Neural cell (in vitro differentiated cells): ENCODE measurements around the gene CALHM4. TPM values are rescaled to one million over a fixed set of nuclear protein-coding genes. Genes with fewer than 3 reads are reported as not detected.

Source experiments
- H2AFZ ChIP-seq: fragments of 200-600, 300-800 bp; sonication (generic), shearing (Covaris generic); 2 replicates; pipeline ENCODE4 v1.6.0; 2014; ENCODE audit warnings: low read depth, mild to moderate bottlenecking, antibody characterized with exemption, low read length, moderate library complexity
- H3F3A ChIP-seq: fragments of 200-600 bp; shearing (Covaris generic); 2 replicates; pipeline ENCODE4 v1.6.1; 2016; ENCODE audit warnings: mild to moderate bottlenecking, moderate library complexity, mixed read lengths, antibody characterized with exemption, low read length; ENCODE audit not compliant: insufficient read depth, poor library complexity, severe bottlenecking
- H3K27ac ChIP-seq: fragments of 200-600, 300-800 bp; sonication (generic), shearing (Covaris generic); 2 replicates; pipeline ENCODE4 v1.5.1; 2014; ENCODE audit warnings: mild to moderate bottlenecking, low read length, moderate library complexity
- H3K27me3 ChIP-seq: fragments of 300-800, 200-600 bp; sonication (generic), shearing (Covaris generic); 2 replicates; pipeline ENCODE4 v1.6.0; 2014; ENCODE audit warnings: mild to moderate bottlenecking, low read depth, low read length, moderate library complexity; ENCODE audit not compliant: insufficient read depth
- H3K36me3 ChIP-seq: fragments of 300-800, 200-600 bp; sonication (generic), shearing (Covaris generic); 2 replicates; pipeline ENCODE4 v1.5.1; 2014; ENCODE audit warnings: mild to moderate bottlenecking, antibody characterized with exemption, low read length, moderate library complexity; ENCODE audit not compliant: insufficient read depth
- H3K4me2 ChIP-seq: fragments of 300-800, 200-600 bp; sonication (generic), shearing (Covaris generic); 2 replicates; pipeline ENCODE4 v1.6.0; 2014; ENCODE audit warnings: mild to moderate bottlenecking, low read length
- H3K4me3 ChIP-seq: fragments of 300-800, 200-600 bp; sonication (generic), shearing (Covaris generic); 2 replicates; pipeline ENCODE4 v1.5.1; 2014; ENCODE audit warnings: mild to moderate bottlenecking, low read length, moderate library complexity
- H3K79me2 ChIP-seq: fragments of 200-600 bp; shearing (Covaris generic); replicated peaks from 2 replicates; pipeline ENCODE4 v1.6.0; 2014; ENCODE audit warnings: mild to moderate bottlenecking, low read length, moderate library complexity; ENCODE audit not compliant: insufficient read depth
- H3K9ac ChIP-seq: fragments of 300-800, 200-600 bp; sonication (generic), shearing (Covaris generic); 2 replicates; pipeline ENCODE4 v1.6.1; 2016; ENCODE audit warnings: mild to moderate bottlenecking, low read length, mixed read lengths
- H3K9me2 ChIP-seq: fragments of 200-600 bp; shearing (Covaris generic); 2 replicates; pipeline ENCODE4 v1.6.1; 2016; ENCODE audit warnings: mild to moderate bottlenecking, low read length, mixed read lengths; ENCODE audit not compliant: insufficient read depth
- H3K9me3 ChIP-seq: fragments of 200-600, 300-800 bp; sonication (generic), shearing (Covaris generic); 2 replicates; pipeline ENCODE4 v1.6.1; 2016; ENCODE audit warnings: mild to moderate bottlenecking, mixed run types, low read length, moderate library complexity, mixed read lengths
- H4K20me1 ChIP-seq: fragments of 200-600 bp; shearing (Covaris generic); 2 replicates; pipeline ENCODE4 v1.6.1; 2016; ENCODE audit warnings: mild to moderate bottlenecking, mixed run types; ENCODE audit not compliant: insufficient read depth
- MXI1 ChIP-seq: fragments of 450-650 bp; conservative IDR thresholded peaks from 2 replicates; pipeline ENCODE4 v1.6.1; 2014; ENCODE audit warnings: antibody characterized with exemption, mild to moderate bottlenecking; ENCODE audit not compliant: poor library complexity, severe bottlenecking
- RAD21 ChIP-seq: fragments of 450-650 bp; conservative IDR thresholded peaks from 2 replicates; pipeline ENCODE4 v1.6.1; 2014; ENCODE audit warnings: antibody characterized with exemption, mild to moderate bottlenecking, moderate library complexity
- polyA plus RNA-seq: library from polyadenylated mRNA; depleted of rRNA; stranded (reverse); fragments of >200 nt; gene quantifications from 2 replicates; pipeline ENCODE4 v1.2.3, GENCODE V29; 2014
- TF ChIP-seq, protein P1 (sequence below): fragments of 450-650 bp; IDR thresholded peaks from 2 replicates; pipeline ENCODE4 v1.5.1; 2014; ENCODE audit warnings: antibody characterized with exemption, mild to moderate bottlenecking, moderate library complexity; ENCODE audit not compliant: poor library complexity, severe bottlenecking

Gene CALHM4
- polyA plus RNA-seq, 1 donor from 2014 or later: not detected

DNA sequence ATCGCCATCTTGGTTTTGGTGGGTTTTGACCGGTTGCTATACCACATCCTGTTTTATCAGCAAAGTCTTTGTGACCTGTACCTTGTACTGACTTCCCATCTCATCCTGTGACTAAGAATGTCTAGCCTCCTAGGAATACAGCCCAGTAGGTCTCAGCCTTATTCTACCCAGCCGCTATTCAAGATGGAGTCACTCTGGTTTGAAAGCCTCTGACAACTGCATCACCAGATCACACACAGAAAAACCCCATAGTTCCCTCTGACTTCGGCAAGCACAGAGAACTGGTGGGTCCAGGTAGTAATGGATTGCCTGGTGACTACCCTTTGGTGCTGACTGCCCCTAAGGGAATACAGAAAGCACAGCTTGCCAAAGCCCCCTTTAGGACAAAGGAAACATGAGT, 52.4 kb downstream of the CALHM4 start:
- Histone ChIP-seq H3K27me3 (no peaks in the 10 kb centered on the region), H3K36me3 (no peaks in the 10 kb centered on the region), H3K4me2 (no peak overlapping the region), H2AFZ (no peak overlapping the region), H3F3A (no peaks in the 10 kb centered on the region), H3K9me2 (no peaks in the 10 kb centered on the region), H4K20me1 (no peaks in the 10 kb centered on the region), H3K27ac (no peak overlapping the region), H3K4me3 (no peak overlapping the region), H3K9me3 (no peaks in the 10 kb centered on the region), H3K79me2 (no peaks in the 10 kb centered on the region), H3K9ac (no peak overlapping the region)
- no peak for TF ChIP-seq MXI1
- no peak for TF ChIP-seq RAD21
- TF ChIP-seq, protein P1, sequence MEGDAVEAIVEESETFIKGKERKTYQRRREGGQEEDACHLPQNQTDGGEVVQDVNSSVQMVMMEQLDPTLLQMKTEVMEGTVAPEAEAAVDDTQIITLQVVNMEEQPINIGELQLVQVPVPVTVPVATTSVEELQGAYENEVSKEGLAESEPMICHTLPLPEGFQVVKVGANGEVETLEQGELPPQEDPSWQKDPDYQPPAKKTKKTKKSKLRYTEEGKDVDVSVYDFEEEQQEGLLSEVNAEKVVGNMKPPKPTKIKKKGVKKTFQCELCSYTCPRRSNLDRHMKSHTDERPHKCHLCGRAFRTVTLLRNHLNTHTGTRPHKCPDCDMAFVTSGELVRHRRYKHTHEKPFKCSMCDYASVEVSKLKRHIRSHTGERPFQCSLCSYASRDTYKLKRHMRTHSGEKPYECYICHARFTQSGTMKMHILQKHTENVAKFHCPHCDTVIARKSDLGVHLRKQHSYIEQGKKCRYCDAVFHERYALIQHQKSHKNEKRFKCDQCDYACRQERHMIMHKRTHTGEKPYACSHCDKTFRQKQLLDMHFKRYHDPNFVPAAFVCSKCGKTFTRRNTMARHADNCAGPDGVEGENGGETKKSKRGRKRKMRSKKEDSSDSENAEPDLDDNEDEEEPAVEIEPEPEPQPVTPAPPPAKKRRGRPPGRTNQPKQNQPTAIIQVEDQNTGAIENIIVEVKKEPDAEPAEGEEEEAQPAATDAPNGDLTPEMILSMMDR: no peak

Other genes with a start within 250 kb of the CALHM4 start
- 14.4 and 15.0 TPM in 2 replicates for gene DSE, start 182.8 kb upstream of the CALHM4 start, polyA plus RNA-seq
- gene CALHM6, start 92.4 kb upstream of the CALHM4 start, polyA plus RNA-seq: 12.0 and 13.9 TPM in 2 replicates
- 0.07 TPM in 1 of 2 replicates, not detected in the other for gene CALHM5, start 42.1 kb upstream of the CALHM4 start, polyA plus RNA-seq
- gene TRAPPC3L, start 8.1 kb upstream of the CALHM4 start, polyA plus RNA-seq: not detected in 2 replicates
- gene RWDD1, start 17.8 kb downstream of the CALHM4 start, polyA plus RNA-seq: 70.1 and 83.3 TPM in 2 replicates
- 10.2 and 11.0 TPM in 2 replicates for gene RSPH4A, start 62.7 kb downstream of the CALHM4 start, polyA plus RNA-seq
- 50.5 and 52.1 TPM in 2 replicates for gene ZUP1, start 115.0 kb downstream of the CALHM4 start, polyA plus RNA-seq
- gene KPNA5, start 127.5 kb downstream of the CALHM4 start, polyA plus RNA-seq: 45.0 and 48.5 TPM in 2 replicates
- not detected in 2 replicates for gene FAM162B, start 212.0 kb downstream of the CALHM4 start, polyA plus RNA-seq